ENCODE data around the gene PIK3R1. TPM values are rescaled to one million over a fixed set of nuclear protein-coding genes. Genes with fewer than 3 reads are reported as not detected.
A peak's percentile ranks its signal among the peaks of the same experiment; 100 is the strongest.

The PIK3R1 gene
- total RNA-seq, 1 experiment from 2014 or later: 11.3 TPM

GRCh38 chr5:68193481-68194036, 22.0 kb upstream of the PIK3R1 start:
- Histone ChIP-seq H3K23me2 (ENCODE audit: insufficient read length, low read depth, low read length, poor library complexity, severe bottlenecking) (no peaks in the 10 kb centered on the region), H3K79me1 (ENCODE audit: insufficient read depth, low read depth, low read length, poor library complexity, severe bottlenecking) (no peaks in the 10 kb centered on the region), H3K4me1 (ENCODE audit: insufficient read depth, low read length) (peaks cover 20% of the 10 kb centered on the region), H3K23ac (ENCODE audit: insufficient read length, low read depth, low read length) (no peak overlapping the region), H3K9ac (ENCODE audit: extremely low read depth, insufficient read length, low read length) (no peak overlapping the region), H4K20me1 (ENCODE audit: control insufficient read depth, insufficient read depth, insufficient read length) (no peaks in the 10 kb centered on the region), H3K4me2 (ENCODE audit: insufficient read depth, insufficient read length, low read length) (no peak overlapping the region), H2BK5ac (ENCODE audit: insufficient read length, low read length) (no peak overlapping the region), H4K8ac (replicated peaks; ENCODE audit: insufficient read length, low read depth, low read length) (no peak overlapping the region), H2AFZ (ENCODE audit: low read length) (no peak overlapping the region), H3T11ph (ENCODE audit: low read length) (no peak overlapping the region), H2AK5ac (ENCODE audit: insufficient read length, low read length) (no peak overlapping the region), H3K27ac (ENCODE audit: insufficient read length, low read depth, low read length) (peak overlapping the region; percentile 84), H3K79me2 (ENCODE audit: insufficient read depth, low read length) (no peaks in the 10 kb centered on the region), H4K91ac (ENCODE audit: insufficient read length, low read depth, low read length) (no peak overlapping the region), H3K4ac (ENCODE audit: low read depth, low read length) (no peak overlapping the region), H2BK120ac (ENCODE audit: low read depth, low read length, poor library complexity, severe bottlenecking) (no peak overlapping the region), H4K5ac (ENCODE audit: insufficient read length, low read depth, low read length) (no peak overlapping the region), H2BK15ac (ENCODE audit: low read depth, low read length) (no peak overlapping the region), H3K14ac (ENCODE audit: insufficient read depth, low read length) (no peak overlapping the region), H2BK20ac (ENCODE audit: low read depth, low read length, poor library complexity, severe bottlenecking) (no peak overlapping the region), H3K56ac (ENCODE audit: insufficient read length, low read depth, low read length) (no peak overlapping the region), H2BK12ac (ENCODE audit: insufficient read length, low read depth, low read length) (no peak overlapping the region), H3K18ac (ENCODE audit: insufficient read length, low read depth, low read length) (no peak overlapping the region), H3K27me3 (ENCODE audit: insufficient read depth, low read length) (no peaks in the 10 kb centered on the region), H3K9me3 (ENCODE audit: control insufficient read depth, low read depth, low read length) (no peaks in the 10 kb centered on the region)
- H3K27me3 Mint-ChIP-seq (ENCODE audit: low read depth): peaks cover 8% of the 10 kb centered on the region
- peak overlapping the region; percentile 0 to 49; a peak in 2 of 5 replicates for H3K4me3 Mint-ChIP-seq
- DNase-seq: peak; percentile 79
- H3K9me3 Mint-ChIP-seq: peaks cover 0 to 3% of the 10 kb centered on the region in 2 experiments; a peak in 2 of 5 replicates
- H3K4me1 Mint-ChIP-seq: peaks cover 46 to 53% of the 10 kb centered on the region in 2 experiments
- H3K36me3 Mint-ChIP-seq (ENCODE audit: insufficient read depth in 1 of 3, low read depth in 3 of 3): peaks cover 0 to 2% (median 0%) of the 10 kb centered on the region in 3 experiments; a peak in 1 of 7 replicates
- TF ChIP-seq, protein P1, sequence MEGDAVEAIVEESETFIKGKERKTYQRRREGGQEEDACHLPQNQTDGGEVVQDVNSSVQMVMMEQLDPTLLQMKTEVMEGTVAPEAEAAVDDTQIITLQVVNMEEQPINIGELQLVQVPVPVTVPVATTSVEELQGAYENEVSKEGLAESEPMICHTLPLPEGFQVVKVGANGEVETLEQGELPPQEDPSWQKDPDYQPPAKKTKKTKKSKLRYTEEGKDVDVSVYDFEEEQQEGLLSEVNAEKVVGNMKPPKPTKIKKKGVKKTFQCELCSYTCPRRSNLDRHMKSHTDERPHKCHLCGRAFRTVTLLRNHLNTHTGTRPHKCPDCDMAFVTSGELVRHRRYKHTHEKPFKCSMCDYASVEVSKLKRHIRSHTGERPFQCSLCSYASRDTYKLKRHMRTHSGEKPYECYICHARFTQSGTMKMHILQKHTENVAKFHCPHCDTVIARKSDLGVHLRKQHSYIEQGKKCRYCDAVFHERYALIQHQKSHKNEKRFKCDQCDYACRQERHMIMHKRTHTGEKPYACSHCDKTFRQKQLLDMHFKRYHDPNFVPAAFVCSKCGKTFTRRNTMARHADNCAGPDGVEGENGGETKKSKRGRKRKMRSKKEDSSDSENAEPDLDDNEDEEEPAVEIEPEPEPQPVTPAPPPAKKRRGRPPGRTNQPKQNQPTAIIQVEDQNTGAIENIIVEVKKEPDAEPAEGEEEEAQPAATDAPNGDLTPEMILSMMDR (conservative IDR thresholded peaks at IDR 0.05): no peak
- peak overlapping the region; percentile 45 to 93 (median 82); a peak in 6 of 7 replicates for H3K27ac Mint-ChIP-seq
- no CpG with 5 or more reads among the region's 3 CpGs for WGBS (ENCODE audit: extremely low coverage, insufficient read length, low lambda C conversion rate)

Measured in H9 (cell line).